OCI-LY7 (cell line): ENCODE measurements around the gene CBX8.

Experiments used
- CTCF ChIP-seq: fragments of 200-600 bp; sonication (generic); conservative IDR thresholded peaks from 2 replicates; pipeline ENCODE4 v1.5.1; 2014; ENCODE audit warnings: mild to moderate bottlenecking, antibody characterized with exemption, low read length, moderate library complexity, mixed read lengths
- EZH2phosphoT487 ChIP-seq: fragments of 200-600 bp; sonication (generic); IDR thresholded peaks from 2 replicates; pipeline ENCODE4 v1.6.1; 2018; ENCODE audit warnings: low read depth, borderline replicate concordance, mild to moderate bottlenecking, mixed run types, antibody characterized with exemption, low read length, moderate library complexity, mixed read lengths

- TF ChIP-seq CTCF (no peak), EZH2phosphoT487 (no peak)
Measured at GRCh38 chr17:79840989-79841286, 44.1 kb upstream of the CBX8 start.
